ENCODE results near the gene LY86. TPM values are rescaled to one million over a fixed set of nuclear protein-coding genes. Genes with fewer than 3 reads are reported as not detected.
"Not testable (repeated sequence)": the region's sequence is repeated elsewhere in the genome, so short reads cannot be mapped to it uniquely, and the experiment has no call there.

LY86 gene
- total RNA-seq, 2 experiments from 2014 or later = 1.2 to 1.7 TPM

DNA sequence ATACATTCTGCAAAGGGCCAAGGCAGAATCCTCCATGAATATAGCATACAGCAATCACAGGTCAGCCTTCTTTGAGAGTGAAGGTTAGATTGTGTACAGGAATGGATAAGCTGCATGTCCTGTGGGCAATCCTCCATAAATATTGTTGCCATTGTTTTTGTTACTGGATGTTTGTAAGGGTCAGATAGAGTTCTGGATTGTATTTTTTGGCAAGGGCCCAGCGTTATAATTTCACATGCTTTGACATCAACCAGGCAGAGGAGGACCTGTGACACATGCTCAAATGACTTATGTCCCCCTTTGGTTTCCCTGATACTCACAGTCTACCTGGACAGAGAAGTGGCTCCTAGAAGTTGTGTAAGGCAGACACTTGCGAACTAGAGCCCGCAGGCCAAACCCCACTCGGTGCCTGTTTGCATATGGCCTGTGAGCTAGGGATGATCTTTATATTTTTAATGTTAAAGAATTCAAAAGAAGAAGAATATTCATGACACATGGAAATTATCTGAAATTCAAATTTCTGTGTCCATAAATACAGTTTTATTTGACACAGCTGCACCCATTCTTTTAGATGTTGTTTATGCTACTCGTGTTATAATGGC lies 5.4 kb downstream of the LY86 start:
- no peak overlapping the region for H3K4me3 Mint-ChIP-seq
- H3K27me3 Mint-ChIP-seq = peaks cover 8% of the 10 kb centered on the region
- H3K4me1 Mint-ChIP-seq = peaks cover 36% of the 10 kb centered on the region
- peaks cover 17% of the 10 kb centered on the region for H3K36me3 Mint-ChIP-seq
- no peak overlapping the region for H3K27ac Mint-ChIP-seq
- CTCF ChIA-PET = interaction anchor here (1.2 to 1.3 kb wide), 2 partner anchors 18 to 20 kb away, joined by 3 read pairs; no protein-coding TSS in a partner anchor
- no peak for ATAC-seq
- DNase-seq = no peak
- H3K9me3 Mint-ChIP-seq (ENCODE audit: low read depth) = peaks cover 2% of the 10 kb centered on the region

DNA sequence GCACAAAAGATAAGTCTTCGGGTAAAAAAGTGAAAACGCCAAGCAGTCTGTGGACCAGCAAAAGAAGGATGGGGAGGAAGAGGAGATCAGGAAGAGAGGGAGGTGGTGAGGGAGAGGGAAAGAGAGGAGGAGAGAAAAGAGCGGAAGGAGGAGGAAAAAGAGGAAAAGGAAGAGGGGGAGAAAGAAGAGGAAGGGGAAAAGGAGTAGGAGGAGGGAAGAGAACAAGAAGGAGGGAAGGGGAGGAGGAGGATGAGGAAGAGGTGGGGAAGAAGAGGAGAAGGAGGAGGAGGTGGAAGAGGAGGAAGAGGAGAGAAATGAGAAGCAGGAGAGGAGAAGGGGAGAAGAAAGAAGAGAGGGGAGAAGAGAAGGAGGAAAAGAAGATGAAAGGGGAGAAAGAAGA lies 6.5 kb downstream of the LY86 start:
- Mint-ChIP-seq H3K9me3 (ENCODE audit: low read depth) (peaks cover 2% of the 10 kb centered on the region), H3K27ac (no peak overlapping the region), H3K36me3 (peaks cover 16% of the 10 kb centered on the region), H3K27me3 (peaks cover 8% of the 10 kb centered on the region), H3K4me3 (no peak overlapping the region), H3K4me1 (peaks cover 33% of the 10 kb centered on the region)
- DNase-seq = no peak
- ATAC-seq = no peak
- CTCF ChIA-PET = interaction anchor here (1.2 kb wide), 1 partner anchor 17 kb away, joined by 3 read pairs; no protein-coding TSS in a partner anchor

DNA sequence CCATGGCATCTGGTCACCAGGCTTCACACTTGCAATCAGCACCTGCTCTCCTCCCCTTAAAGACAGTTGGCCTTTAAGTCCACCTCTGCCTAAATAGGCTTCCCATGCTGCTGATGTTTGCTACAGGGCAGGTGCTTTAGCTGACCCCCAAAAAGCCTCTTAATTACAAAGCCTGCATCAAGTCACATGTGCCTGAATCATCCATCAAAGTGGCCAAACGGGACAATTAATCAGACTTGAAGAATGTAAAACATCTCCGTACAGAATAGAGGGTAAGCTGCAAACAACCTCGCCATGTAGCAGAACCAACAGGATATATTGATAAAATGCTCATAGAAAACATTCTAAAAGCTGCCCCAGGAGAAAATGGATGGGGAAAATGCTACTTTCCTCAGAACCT lies 7.4 kb downstream of the LY86 start:
- DNase-seq (no peak), ATAC-seq (no peak)
- Mint-ChIP-seq H3K27ac (no peak overlapping the region), H3K4me3 (no peak overlapping the region), H3K36me3 (peaks cover 14% of the 10 kb centered on the region), H3K27me3 (peaks cover 8% of the 10 kb centered on the region), H3K9me3 (ENCODE audit: low read depth) (peaks cover 2% of the 10 kb centered on the region), H3K4me1 (peaks cover 31% of the 10 kb centered on the region)
- CTCF ChIA-PET = interaction anchor here (1.2 kb wide), 1 partner anchor 16 kb away, joined by 3 read pairs; no protein-coding TSS in a partner anchor

DNA sequence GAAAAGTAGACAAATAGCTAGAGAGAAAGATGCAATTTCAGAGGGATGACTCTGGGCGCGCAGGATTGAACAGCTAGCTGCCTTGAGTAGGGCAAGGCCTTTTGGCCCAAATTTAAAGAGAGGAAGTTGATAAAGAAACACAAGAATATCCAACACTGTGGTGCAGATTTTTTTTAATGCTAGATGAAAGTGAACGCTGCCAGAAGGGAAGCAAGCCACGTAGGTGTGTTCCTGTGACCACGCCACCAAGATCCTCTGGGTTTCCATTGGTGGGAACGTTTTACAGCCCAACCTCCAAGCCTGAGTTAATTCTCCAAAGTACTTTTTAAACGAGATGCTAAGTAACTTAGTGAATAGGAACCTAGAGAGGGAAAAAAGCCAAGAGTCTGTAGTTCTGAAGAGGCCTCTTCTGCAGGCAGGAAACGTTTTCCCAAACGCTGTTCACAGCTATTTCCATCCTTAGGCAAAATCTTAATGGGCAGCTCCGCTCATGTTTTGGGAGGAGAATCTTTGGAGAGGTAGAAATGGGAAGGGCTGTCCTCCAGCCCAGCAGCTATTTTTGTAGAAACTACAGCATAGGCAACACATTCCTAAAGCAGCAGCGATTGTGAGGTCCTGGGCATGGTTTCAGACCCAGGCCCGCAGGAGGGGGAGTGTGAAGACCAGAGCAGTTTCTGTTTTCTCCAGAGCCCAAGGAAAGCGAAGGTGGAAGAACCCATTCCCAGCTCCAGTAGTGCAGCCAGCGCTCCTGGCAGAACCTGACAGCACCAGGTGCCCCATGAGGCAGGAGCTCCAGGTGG lies 8.2 kb downstream of the LY86 start:
- Mint-ChIP-seq H3K4me3 (no peak overlapping the region), H3K36me3 (peaks cover 12% of the 10 kb centered on the region), H3K27ac (no peak overlapping the region), H3K4me1 (peaks cover 26% of the 10 kb centered on the region), H3K27me3 (peaks cover 8% of the 10 kb centered on the region), H3K9me3 (ENCODE audit: low read depth) (peaks cover 2% of the 10 kb centered on the region)
- ATAC-seq (no peak), DNase-seq (no peak)
- CTCF ChIA-PET = interaction anchor here (1.1 to 1.3 kb wide), 3 partner anchors 12 to 49 kb away, joined by 3 to 4 read pairs (median 3); no protein-coding TSS in a partner anchor

DNA sequence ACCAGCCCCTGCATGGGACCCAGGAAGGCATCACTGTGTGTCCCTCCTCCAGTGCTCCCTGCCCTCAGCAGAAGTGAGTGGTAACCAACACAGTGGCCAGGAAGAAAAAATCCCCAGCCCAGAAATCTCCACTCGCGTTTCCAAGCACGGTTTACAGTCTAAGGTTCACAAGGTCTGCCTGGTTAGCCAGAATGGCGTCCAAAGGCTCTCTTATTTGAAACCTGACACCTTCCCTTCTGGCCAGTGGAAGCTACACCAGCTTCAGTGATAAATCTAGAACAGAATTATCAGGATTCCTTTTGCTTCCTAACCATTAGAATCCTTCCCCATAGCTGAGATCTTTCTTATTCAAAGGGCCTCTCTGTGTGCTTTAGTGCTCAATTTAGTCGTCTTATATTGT lies 9.2 kb downstream of the LY86 start:
- Mint-ChIP-seq H3K4me1 (peaks cover 17% of the 10 kb centered on the region), H3K36me3 (peaks cover 11% of the 10 kb centered on the region), H3K27me3 (peaks cover 8% of the 10 kb centered on the region), H3K9me3 (ENCODE audit: low read depth) (peaks cover 2% of the 10 kb centered on the region), H3K4me3 (no peak overlapping the region), H3K27ac (no peak overlapping the region)
- CTCF ChIA-PET = interaction anchor here (1.3 kb wide), 1 partner anchor 11 kb away, joined by 4 read pairs; no protein-coding TSS in a partner anchor
- DNase-seq = no peak
- ATAC-seq = no peak

DNA sequence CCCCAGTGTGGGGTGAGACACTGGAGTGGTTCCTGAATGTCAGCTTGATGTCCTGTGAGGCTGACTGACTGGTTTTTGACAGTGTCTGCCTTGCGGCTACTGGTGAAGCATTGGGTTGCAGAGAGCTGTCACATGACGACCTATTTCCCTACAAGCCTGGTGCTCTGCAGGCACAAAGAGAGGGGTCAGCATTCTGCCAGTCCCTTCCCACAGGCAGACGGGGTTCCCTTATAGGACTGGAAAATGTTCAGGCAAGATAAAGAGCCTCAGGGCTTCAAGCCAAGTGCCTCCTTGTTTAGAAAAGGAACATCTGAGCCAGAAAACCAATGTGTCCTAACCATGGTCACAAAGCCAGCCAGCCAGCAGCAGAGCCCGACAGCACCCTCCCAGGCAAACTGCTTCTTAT lies 11.0 kb downstream of the LY86 start:
- ATAC-seq = no peak
- DNase-seq = no peak
- H3K36me3 Mint-ChIP-seq = peaks cover 7% of the 10 kb centered on the region
- CTCF ChIA-PET = no interaction called here
- H3K4me3 Mint-ChIP-seq = no peak overlapping the region
- peaks cover 9% of the 10 kb centered on the region for H3K4me1 Mint-ChIP-seq
- H3K27ac Mint-ChIP-seq = no peak overlapping the region
- H3K9me3 Mint-ChIP-seq (ENCODE audit: low read depth) = peaks cover 5% of the 10 kb centered on the region
- H3K27me3 Mint-ChIP-seq = peaks cover 8% of the 10 kb centered on the region

DNA sequence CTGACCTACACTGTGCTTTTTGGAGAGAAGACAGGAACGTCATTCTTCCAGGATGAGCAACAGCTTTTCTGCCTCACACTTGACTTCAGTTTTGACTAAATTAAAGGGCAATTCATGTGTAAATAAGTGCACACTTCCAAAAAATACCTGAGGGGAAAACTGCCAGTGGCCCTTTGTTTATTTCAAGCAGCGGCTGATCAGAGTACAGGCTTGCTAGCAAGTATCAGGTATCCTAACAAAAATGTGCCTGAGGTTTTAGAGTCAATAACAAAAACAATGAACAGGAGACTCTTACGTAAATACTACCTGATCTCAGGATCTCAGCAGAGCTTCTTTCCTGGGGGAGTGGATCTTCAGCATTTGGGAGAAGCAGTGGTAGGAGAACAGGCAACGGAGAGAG lies 12.4 kb downstream of the LY86 start:
- Mint-ChIP-seq H3K27me3 (peaks cover 2% of the 10 kb centered on the region), H3K4me1 (peaks cover 10% of the 10 kb centered on the region), H3K36me3 (peaks cover 8% of the 10 kb centered on the region), H3K4me3 (no peak overlapping the region), H3K9me3 (ENCODE audit: low read depth) (peaks cover 6% of the 10 kb centered on the region), H3K27ac (no peak overlapping the region)
- ATAC-seq (no peak), DNase-seq (no peak)
- CTCF ChIA-PET = no interaction called here

DNA sequence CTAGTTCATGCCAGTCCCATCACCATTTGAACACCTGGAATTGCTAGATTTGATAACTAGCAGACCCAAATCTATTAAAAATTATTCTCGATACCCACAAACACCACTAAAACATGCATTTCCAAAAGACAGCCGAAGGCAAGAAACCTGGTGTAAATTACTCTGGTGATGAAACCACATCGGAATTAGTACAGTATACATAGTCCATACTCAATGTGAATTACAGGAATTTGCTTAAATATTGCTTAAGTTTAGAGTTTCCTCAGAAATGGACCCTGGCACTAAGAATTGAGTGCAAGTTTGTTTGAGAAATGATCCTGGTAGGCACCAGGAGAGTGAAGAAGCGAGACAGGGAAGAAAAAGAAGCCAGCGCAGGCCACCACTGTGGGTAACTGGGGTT lies 13.7 kb downstream of the LY86 start:
- Mint-ChIP-seq H3K27me3 (peaks cover 2% of the 10 kb centered on the region), H3K9me3 (ENCODE audit: low read depth) (peaks cover 6% of the 10 kb centered on the region), H3K27ac (no peak overlapping the region), H3K36me3 (peaks cover 11% of the 10 kb centered on the region), H3K4me1 (peaks cover 8% of the 10 kb centered on the region), H3K4me3 (no peak overlapping the region)
- DNase-seq (no peak), ATAC-seq (no peak)
- CTCF ChIA-PET = no interaction called here

DNA sequence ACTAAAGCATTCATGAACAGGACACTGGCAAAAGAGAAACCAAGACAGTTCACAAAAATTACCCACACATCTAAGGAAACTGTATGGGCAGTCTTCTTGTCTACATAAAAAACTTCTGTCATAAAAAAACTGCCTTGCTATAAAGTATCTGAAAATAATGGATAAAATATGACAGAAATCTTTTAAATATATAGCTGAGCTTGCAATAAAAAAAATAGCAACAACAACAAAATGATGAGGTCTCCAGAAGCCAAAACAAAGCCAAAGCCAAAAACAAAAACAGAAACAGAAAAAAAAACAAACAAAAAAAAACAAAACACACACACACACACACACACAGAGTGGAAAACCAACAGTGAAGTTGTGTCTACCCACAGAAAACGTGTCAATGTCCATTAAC lies 14.8 kb downstream of the LY86 start:
- peaks cover 11% of the 10 kb centered on the region for H3K36me3 Mint-ChIP-seq
- H3K4me3 Mint-ChIP-seq = no peak overlapping the region
- H3K4me1 Mint-ChIP-seq = peaks cover 8% of the 10 kb centered on the region
- ATAC-seq (no peak), DNase-seq (no peak)
- CTCF ChIA-PET = interaction anchor here (1.4 kb wide), 1 partner anchor 47 kb away, joined by 4 read pairs; no protein-coding TSS in a partner anchor
- H3K27me3 Mint-ChIP-seq = peaks cover 2% of the 10 kb centered on the region
- H3K27ac Mint-ChIP-seq = peak overlapping the region; percentile 16
- H3K9me3 Mint-ChIP-seq (ENCODE audit: low read depth) = peaks cover 6% of the 10 kb centered on the region

DNA sequence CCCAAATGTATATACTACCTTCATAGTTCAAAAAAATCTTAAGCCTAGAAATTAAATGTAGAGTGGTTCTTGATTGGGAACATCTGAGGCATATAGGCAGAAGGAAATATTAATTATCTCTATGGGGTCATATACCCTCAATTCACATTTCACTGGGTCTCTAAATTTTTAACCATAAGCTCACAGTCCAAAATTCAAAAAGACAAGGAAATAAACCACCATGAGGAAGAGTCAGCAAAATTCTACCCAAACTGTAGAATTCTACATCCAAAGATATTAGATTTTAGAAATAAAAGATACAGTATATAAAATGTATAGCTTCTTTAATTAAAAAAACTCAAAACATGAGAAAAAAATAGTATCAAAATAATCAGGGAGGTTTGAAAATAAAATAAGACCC lies 15.5 kb downstream of the LY86 start:
- Mint-ChIP-seq H3K27me3 (no peaks in the 10 kb centered on the region), H3K4me1 (peaks cover 7% of the 10 kb centered on the region), H3K27ac (no peak overlapping the region), H3K9me3 (ENCODE audit: low read depth) (peaks cover 6% of the 10 kb centered on the region), H3K36me3 (peaks cover 9% of the 10 kb centered on the region), H3K4me3 (no peak overlapping the region)
- CTCF ChIA-PET = interaction anchor here (1.4 to 1.5 kb wide), 2 partner anchors 16 to 48 kb away, joined by 4 read pairs; no protein-coding TSS in a partner anchor
- ATAC-seq (no peak), DNase-seq (no peak)

DNA sequence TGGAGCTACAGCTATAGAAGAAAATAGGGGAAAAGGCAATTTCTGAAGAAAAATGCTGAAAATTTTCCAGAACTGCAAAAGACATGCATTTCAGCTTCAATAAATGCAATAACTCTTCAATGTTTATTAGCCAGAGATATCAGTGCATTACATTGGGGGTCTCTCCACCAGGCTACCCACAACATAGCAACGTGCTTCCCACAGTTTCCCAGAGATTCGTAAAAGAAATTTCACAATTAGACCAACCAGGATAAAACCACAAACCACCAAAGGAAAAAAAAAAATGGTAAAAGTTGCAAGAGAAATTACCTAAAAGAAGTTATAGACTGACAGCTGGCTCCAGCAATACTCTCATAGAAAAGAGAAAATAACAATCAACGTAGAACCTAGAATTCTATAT lies 16.0 kb downstream of the LY86 start:
- Mint-ChIP-seq H3K4me1 (peaks cover 6% of the 10 kb centered on the region), H3K27ac (no peak overlapping the region), H3K27me3 (no peaks in the 10 kb centered on the region), H3K4me3 (no peak overlapping the region), H3K36me3 (peaks cover 11% of the 10 kb centered on the region), H3K9me3 (ENCODE audit: low read depth) (peaks cover 6% of the 10 kb centered on the region)
- no peak for DNase-seq
- ATAC-seq = no peak
- CTCF ChIA-PET = interaction anchor here (1.4 to 1.5 kb wide), 2 partner anchors 16 to 48 kb away, joined by 4 read pairs; no protein-coding TSS in a partner anchor

DNA sequence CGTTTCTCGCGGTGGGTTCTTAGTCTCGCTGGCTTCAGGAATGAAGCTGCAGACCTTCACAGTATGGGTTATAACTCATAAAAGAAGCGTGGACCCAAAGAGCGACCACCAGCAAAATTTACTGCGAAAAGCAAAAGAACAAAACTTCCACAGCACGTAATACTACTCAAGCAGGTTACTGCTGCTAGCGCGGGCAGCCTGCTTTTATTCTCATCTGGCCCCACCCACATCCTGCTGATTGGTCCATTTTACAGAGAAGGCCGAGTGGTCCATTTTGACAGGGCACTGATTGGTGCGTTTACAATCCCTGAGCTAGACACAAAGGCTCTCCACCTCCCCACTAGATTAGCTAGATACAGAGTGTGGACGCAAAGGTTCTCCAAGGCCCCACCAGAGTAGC lies 17.4 kb downstream of the LY86 start:
- Mint-ChIP-seq H3K27me3 (no peaks in the 10 kb centered on the region), H3K9me3 (ENCODE audit: low read depth) (peaks cover 6% of the 10 kb centered on the region), H3K4me3 (no peak overlapping the region), H3K4me1 (peaks cover 18% of the 10 kb centered on the region), H3K27ac (no peak overlapping the region), H3K36me3 (peaks cover 14% of the 10 kb centered on the region)
- DNase-seq (no peak), ATAC-seq (no peak)
- CTCF ChIA-PET = no interaction called here

DNA sequence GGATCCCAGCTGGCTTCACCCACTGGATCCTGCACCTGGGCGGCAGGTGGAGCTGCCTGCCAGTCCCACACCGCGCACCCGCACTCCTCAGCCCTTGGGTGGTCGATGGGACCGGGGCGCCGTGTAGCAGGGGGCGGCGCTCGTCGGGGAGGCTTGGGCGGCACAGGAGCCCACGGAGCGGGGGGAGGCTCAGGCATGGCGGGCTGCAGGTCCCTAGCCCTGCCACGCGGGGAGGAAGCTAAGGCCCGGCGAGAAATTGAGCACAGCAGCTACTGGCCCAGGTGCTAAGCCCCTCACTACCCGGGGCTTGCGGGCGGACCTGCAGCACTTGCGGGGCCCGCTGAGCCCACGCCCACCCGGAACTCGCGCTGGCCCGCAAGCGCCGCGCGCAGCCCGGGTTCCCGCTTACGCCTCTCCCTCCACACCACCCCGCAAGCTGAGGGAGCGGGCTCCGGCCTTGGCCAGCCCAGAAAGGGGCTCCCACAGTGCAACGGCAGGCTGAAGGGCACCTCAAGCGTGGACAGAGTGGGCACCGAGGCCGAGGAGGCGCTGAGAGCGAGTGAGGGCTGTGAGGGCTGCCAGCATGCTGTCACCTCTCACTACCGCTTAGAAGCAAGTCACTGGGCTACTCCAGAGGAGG lies 18.0 kb downstream of the LY86 start:
- Mint-ChIP-seq H3K36me3 (peaks cover 14% of the 10 kb centered on the region), H3K4me1 (peaks cover 23% of the 10 kb centered on the region)
- H3K4me3 Mint-ChIP-seq; CTCF ChIA-PET; H3K27ac Mint-ChIP-seq; H3K9me3 Mint-ChIP-seq (ENCODE audit: low read depth); H3K27me3 Mint-ChIP-seq; ATAC-seq; DNase-seq: not testable (repeated sequence)
